OCI-LY3 (cell line): ENCODE measurements around the gene MACC1.

ENCODE experiments used
- H2AFZ ChIP-seq: fragments of 200-600, 300-600 bp; shearing (Covaris generic); 2 replicates; pipeline ENCODE4 v1.6.0; 2014; ENCODE audit warnings: antibody characterized with exemption, low read depth, low read length
- H3K27ac ChIP-seq: fragments of 200-600, 300-600 bp; sonication (generic); 2 replicates; pipeline ENCODE4 v1.5.1; 2014; ENCODE audit warnings: mild to moderate bottlenecking, low read length, moderate library complexity, mixed read lengths
- H3K27me3 ChIP-seq: fragments of 200-600, 300-600 bp; sonication (generic); 2 replicates; pipeline ENCODE4 v1.6.1; 2014; ENCODE audit warnings: low read depth, low read length, mixed read lengths
- H3K36me3 ChIP-seq: fragments of 200-600, 300-600 bp; sonication (generic); replicated peaks from 2 replicates; pipeline ENCODE3; 2014; ENCODE audit warnings: low read depth, low read length, mixed read lengths
- H3K4me1 ChIP-seq: fragments of 300-600, 200-600 bp; sonication (generic); 2 replicates; pipeline ENCODE4 v1.6.1; 2014; ENCODE audit warnings: low read length, mixed read lengths
- H3K4me2 ChIP-seq: fragments of 200-600, 300-600 bp; sonication (generic); 2 replicates; pipeline ENCODE4 v1.6.1; 2014; ENCODE audit warnings: low read length, mixed read lengths
- H3K4me3 ChIP-seq: fragments of 300-600, 200-600 bp; sonication (generic); 2 replicates; pipeline ENCODE4 v1.5.1; 2014; ENCODE audit warnings: antibody characterized with exemption, mild to moderate bottlenecking, low read length, moderate library complexity
- H3K79me2 ChIP-seq: fragments of 300-600, 200-600 bp; shearing (Covaris generic); 2 replicates; pipeline ENCODE4 v1.6.1; 2014; ENCODE audit warnings: mild to moderate bottlenecking, low read length, mixed read lengths
- H3K9ac ChIP-seq: fragments of 300-600, 200-600 bp; shearing (Covaris generic); 2 replicates; pipeline ENCODE4 v1.6.0; 2014; ENCODE audit warnings: mild to moderate bottlenecking, low read length, moderate library complexity
- H3K9me3 ChIP-seq: fragments of 200-600, 300-600 bp; shearing (Covaris generic); 2 replicates; pipeline ENCODE4 v1.6.1; 2014; ENCODE audit warnings: low read length, mixed read lengths; ENCODE audit not compliant: insufficient read depth
- H4K20me1 ChIP-seq: fragments of 200-600, 300-600 bp; sonication (generic); 2 replicates; pipeline ENCODE4 v1.6.1; 2016; ENCODE audit warnings: low read length, mixed read lengths; ENCODE audit not compliant: insufficient read depth
- CTCF ChIP-seq: fragments of 200-600, 300-600 bp; sonication (generic); IDR thresholded peaks from 2 replicates; pipeline ENCODE4 v1.5.1; 2014; ENCODE audit warnings: antibody characterized with exemption, low read length, low read depth
- EZH2phosphoT487 ChIP-seq: fragments of 200-600 bp; shearing (Covaris generic); IDR thresholded peaks from 2 replicates; pipeline ENCODE4 v1.6.1; 2018; ENCODE audit warnings: antibody characterized with exemption, mixed run types, low read depth

MACC1 gene

GRCh38 chr7:20244334-20245120 is 27.3 kb upstream of the MACC1 start:
- no peak overlapping the region for H2AFZ ChIP-seq
- no peaks in the 10 kb centered on the region for H3K9me3 ChIP-seq
- H3K4me2 ChIP-seq, result no peak overlapping the region
- H3K79me2 ChIP-seq, result no peaks in the 10 kb centered on the region
- H3K27ac ChIP-seq, result no peak overlapping the region
- TF ChIP-seq CTCF (no peak), EZH2phosphoT487 (no peak)
- no peak overlapping the region for H3K4me3 ChIP-seq
- no peaks in the 10 kb centered on the region for H4K20me1 ChIP-seq
- no peak overlapping the region for H3K9ac ChIP-seq
- H3K4me1 ChIP-seq, result peaks cover 51% of the 10 kb centered on the region
- H3K36me3 ChIP-seq, result no peaks in the 10 kb centered on the region
- no peaks in the 10 kb centered on the region for H3K27me3 ChIP-seq

- peaks cover 68% of the 10 kb centered on the region for H3K4me1 ChIP-seq
- peak overlapping the region; percentile 88 for H3K4me2 ChIP-seq
- H3K9me3 ChIP-seq, result no peaks in the 10 kb centered on the region
- H3K79me2 ChIP-seq, result no peaks in the 10 kb centered on the region
- TF ChIP-seq CTCF (no peak), EZH2phosphoT487 (no peak)
- no peaks in the 10 kb centered on the region for H3K36me3 ChIP-seq
- H3K4me3 ChIP-seq, result peak overlapping the region; percentile 72
- peak overlapping the region; percentile 93 for H3K27ac ChIP-seq
- peak overlapping the region; percentile 67; the same call in 1 of the 2 replicates for H3K9ac ChIP-seq
- no peaks in the 10 kb centered on the region for H4K20me1 ChIP-seq
- H2AFZ ChIP-seq, result no peak overlapping the region
- H3K27me3 ChIP-seq, result no peaks in the 10 kb centered on the region
Observed at GRCh38 chr7:20241911-20242261, 24.7 kb upstream of the MACC1 start.

GRCh38 chr7:20241194-20241910 is 24.2 kb upstream of the MACC1 start:
- TF ChIP-seq CTCF (no peak), EZH2phosphoT487 (no peak)
- Histone ChIP-seq H4K20me1 (no peaks in the 10 kb centered on the region), H3K27ac (peak overlapping the region; percentile 93)

GRCh38 chr7:20240080-20240926 is 23.1 kb upstream of the MACC1 start:
- H3K27ac ChIP-seq, result peak overlapping the region; percentile 93
- no peaks in the 10 kb centered on the region for H3K79me2 ChIP-seq
- H3K9ac ChIP-seq, result peak overlapping the region; percentile 67
- peaks cover 79% of the 10 kb centered on the region for H3K4me1 ChIP-seq
- H4K20me1 ChIP-seq, result no peaks in the 10 kb centered on the region
- H3K9me3 ChIP-seq, result no peaks in the 10 kb centered on the region
- no peak for TF ChIP-seq CTCF
- no peak for TF ChIP-seq EZH2phosphoT487
- no peaks in the 10 kb centered on the region for H3K36me3 ChIP-seq
- peaks cover 3% of the 10 kb centered on the region; the same call in 1 of the 2 replicates for H3K27me3 ChIP-seq
- peak overlapping the region; percentile 88 for H3K4me2 ChIP-seq
- peak overlapping the region; percentile 72 for H3K4me3 ChIP-seq
- no peak overlapping the region for H2AFZ ChIP-seq

More at GRCh38 chr7:20241194-20241910, 24.2 kb upstream of the MACC1 start:
- Histone ChIP-seq H3K4me1 (peaks cover 73% of the 10 kb centered on the region), H3K9ac (peak overlapping the region; percentile 67), H3K9me3 (no peaks in the 10 kb centered on the region), H3K79me2 (no peaks in the 10 kb centered on the region), H3K4me3 (peak overlapping the region; percentile 72), H3K27me3 (no peaks in the 10 kb centered on the region), H3K4me2 (peak overlapping the region; percentile 88), H2AFZ (no peak overlapping the region), H3K36me3 (no peaks in the 10 kb centered on the region)
